Purkinje cell (primary cell): Measurements from ENCODE around the gene TKT. TPM values are rescaled to one million over a fixed set of nuclear protein-coding genes. Genes with fewer than 3 reads are reported as not detected.

ENCODE experiments used
- polyA plus RNA-seq: library from polyadenylated mRNA; unstranded; fragments of >200 nt; fragmentation: Nextera tagmentation; gene quantifications from 2 replicates; pipeline ENCODE4 v1.2.1, GENCODE V29; 2014

Gene TKT, protein sequence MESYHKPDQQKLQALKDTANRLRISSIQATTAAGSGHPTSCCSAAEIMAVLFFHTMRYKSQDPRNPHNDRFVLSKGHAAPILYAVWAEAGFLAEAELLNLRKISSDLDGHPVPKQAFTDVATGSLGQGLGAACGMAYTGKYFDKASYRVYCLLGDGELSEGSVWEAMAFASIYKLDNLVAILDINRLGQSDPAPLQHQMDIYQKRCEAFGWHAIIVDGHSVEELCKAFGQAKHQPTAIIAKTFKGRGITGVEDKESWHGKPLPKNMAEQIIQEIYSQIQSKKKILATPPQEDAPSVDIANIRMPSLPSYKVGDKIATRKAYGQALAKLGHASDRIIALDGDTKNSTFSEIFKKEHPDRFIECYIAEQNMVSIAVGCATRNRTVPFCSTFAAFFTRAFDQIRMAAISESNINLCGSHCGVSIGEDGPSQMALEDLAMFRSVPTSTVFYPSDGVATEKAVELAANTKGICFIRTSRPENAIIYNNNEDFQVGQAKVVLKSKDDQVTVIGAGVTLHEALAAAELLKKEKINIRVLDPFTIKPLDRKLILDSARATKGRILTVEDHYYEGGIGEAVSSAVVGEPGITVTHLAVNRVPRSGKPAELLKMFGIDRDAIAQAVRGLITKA
- 23.5 and 26.7 TPM in 2 replicates for polyA plus RNA-seq

DNA sequence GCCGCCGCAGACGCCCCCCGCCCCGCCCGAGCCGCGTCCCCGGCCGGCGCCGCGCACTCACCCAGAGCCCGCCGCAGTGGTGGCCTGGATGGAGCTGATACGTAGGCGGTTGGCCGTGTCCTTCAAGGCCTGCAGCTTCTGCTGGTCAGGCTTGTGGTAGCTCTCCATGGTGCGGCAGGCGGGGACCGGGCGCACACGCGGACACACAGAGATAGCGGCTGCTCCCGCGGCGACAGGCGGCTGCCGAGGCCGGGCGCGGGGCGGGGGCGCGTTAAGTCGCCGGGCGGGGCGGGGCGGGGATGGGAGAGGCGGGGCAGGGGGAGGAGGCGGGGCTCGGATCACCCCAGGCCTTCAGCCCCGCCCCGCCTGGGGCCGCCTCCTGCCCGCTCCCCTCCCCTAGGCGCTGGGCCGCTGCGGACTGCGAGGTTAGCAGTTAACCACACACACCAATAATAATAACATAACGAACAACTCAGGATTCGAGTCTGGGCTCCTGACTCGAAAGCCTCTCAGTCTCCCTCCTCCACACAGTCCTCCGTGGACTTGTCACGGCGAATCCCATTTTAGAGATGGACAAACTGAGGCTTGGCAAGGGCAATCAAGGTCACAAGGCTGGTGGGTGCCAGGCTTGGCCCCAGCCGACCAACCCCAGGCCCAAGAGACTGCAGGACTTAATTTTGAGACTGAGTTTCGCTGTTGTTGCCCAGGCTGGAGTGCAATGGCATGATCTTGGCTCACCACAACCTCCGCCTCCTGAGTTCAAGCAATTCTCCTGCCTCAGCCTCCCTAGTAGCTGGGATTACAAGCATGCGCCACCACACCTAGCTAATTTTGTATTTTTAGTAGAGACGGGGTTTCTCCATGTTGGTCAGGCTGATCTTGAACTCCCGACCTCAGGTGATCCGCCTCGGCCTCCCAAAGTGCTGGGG, at the start of gene TKT:
TSS of gene TKT (minus strand) at position 248 of the 929 bp plus-strand sequence. CDS start at position 168, 80 bp downstream.

Other genes with a start within 250 kb of the TKT start
- 1.1 and 1.5 TPM in 2 replicates for gene SFMBT1, start 209.9 kb downstream of the TKT start, polyA plus RNA-seq
- gene RFT1, start 125.6 kb downstream of the TKT start, polyA plus RNA-seq = 1.9 and 8.6 TPM in 2 replicates
- 25.2 and 32.6 TPM in 2 replicates for gene PRKCD, start 94.8 kb downstream of the TKT start, polyA plus RNA-seq
- gene DCP1A, start 91.5 kb upstream of the TKT start, polyA plus RNA-seq = 6.1 and 7.7 TPM in 2 replicates
- 1.9 and 3.1 TPM in 2 replicates for gene CACNA1D, start 238.6 kb upstream of the TKT start, polyA plus RNA-seq